ENCODE results near the gene ERFL. TPM values are rescaled to one million over a fixed set of nuclear protein-coding genes. Genes with fewer than 3 reads are reported as not detected.

Gene ERFL
- total and polyA plus RNA-seq, 2 of the 8 experiments (the other 6 are each of a cell fraction or from before 2014, with no cell fraction given), result 0.12 TPM; not detected in 1

- TF ChIP-seq CHD7 (IDR thresholded peaks at IDR 0.05; ENCODE audit: insufficient replicate concordance, low read length) (no peak), MAFK (IDR thresholded peaks at IDR 0.05; ENCODE audit: low read depth, low read length) (no peak), SUZ12 (IDR thresholded peaks at IDR 0.05; ENCODE audit: low read length) (no peak), ATF3 (IDR thresholded peaks at IDR 0.05; ENCODE audit: insufficient read depth, low read depth, low read length) (no peak)
These were observed 9.5 kb downstream of the ERFL start (continued) for GRCh38 chr19:41918653-41919244.

All from H1 (cell line).